Measurements from ENCODE around the gene MTMR3.
"Not testable (repeated sequence)": the region's sequence is repeated elsewhere in the genome, so short reads cannot be mapped to it uniquely, and the experiment has no call there.

MTMR3 gene

GRCh38 chr22:30061094-30061493 lies 178.1 kb downstream of the MTMR3 start:
- DNase-seq = not testable (repeated sequence)

GRCh38 chr22:30062259-30062658 lies 179.3 kb downstream of the MTMR3 start:
- no peak for DNase-seq

- no peak for DNase-seq
Measured at GRCh38 chr22:30062950-30063349, 180.0 kb downstream of the MTMR3 start.

- no peak for DNase-seq
Measured at GRCh38 chr22:30064172-30064571, 181.2 kb downstream of the MTMR3 start.

- DNase-seq = no peak
Measured at GRCh38 chr22:30073743-30074142, 190.8 kb downstream of the MTMR3 start.

GRCh38 chr22:30074147-30074546 lies 191.2 kb downstream of the MTMR3 start:
- no peak for DNase-seq

GRCh38 chr22:30074994-30075393 lies 192.0 kb downstream of the MTMR3 start:
- no peak for DNase-seq

GRCh38 chr22:30077279-30077880 lies 194.4 kb downstream of the MTMR3 start:
- no peak for DNase-seq

- DNase-seq = peak; percentile 27 to 32
Measured at GRCh38 chr22:30078320-30079311, 195.6 kb downstream of the MTMR3 start.

- DNase-seq = no peak
Measured at GRCh38 chr22:30079952-30080533, 197.1 kb downstream of the MTMR3 start, which contains the start of gene HORMAD2. HORMAD2 (plus strand) TSS chr22:30080464; CDS start chr22:30093953, 13,489 bp downstream.

All from stimulated activated CD4-positive, alpha-beta T cell treated with anti-CD3 and anti-CD28 coated beads, Interleukin-2, amount 100 ng/mL, for 24 hours (primary cell).